ENCODE data around the gene THSD8. TPM values are rescaled to one million over a fixed set of nuclear protein-coding genes. Genes with fewer than 3 reads are reported as not detected.

THSD8 gene
- polyA plus RNA-seq, 2 of the 4 experiments (the other 2 are of a cell fraction): 4.9 TPM; not detected in 1

DNA sequence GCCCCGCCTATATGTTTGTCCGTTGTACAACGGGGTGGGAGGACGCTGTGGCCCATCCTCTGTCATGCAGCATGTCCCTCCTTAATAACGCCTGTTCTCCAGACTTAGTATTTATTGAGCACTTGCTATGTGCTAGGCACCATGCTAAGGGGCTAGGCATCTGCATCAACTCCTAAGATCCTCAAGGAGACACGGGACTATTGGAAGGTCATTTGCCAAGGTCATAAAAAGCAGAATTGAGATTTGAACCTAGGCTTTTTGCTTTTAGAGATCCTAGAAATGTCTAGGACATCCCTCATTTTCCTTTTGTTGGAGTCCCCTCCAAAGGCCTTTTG lies 34.6 kb downstream of the THSD8 start:
- FAIRE-seq: no peak
- Histone ChIP-seq H3K27ac (no peak overlapping the region), H3K4me1 (peaks cover 17% of the 10 kb centered on the region), H3K4me3 (no peak overlapping the region), H3K4me2 (peak overlapping the region; percentile 72; the same call in 2 of the 3 replicates), H3K9me3 (no peaks in the 10 kb centered on the region)
- DNase-seq (ENCODE audit: low read depth in 1 of 2, low spot score in 1 of 2): no peak
- TF ChIP-seq EP300 (IDR thresholded peaks at IDR 0.05): no peak
- no peak for TF ChIP-seq JUN (IDR thresholded peaks at IDR 0.05)
- no peak for TF ChIP-seq CBX8 (IDR thresholded peaks at IDR 0.05)
- TF ChIP-seq JUNB (IDR thresholded peaks at IDR 0.05): no peak
- TF ChIP-seq, protein P1, sequence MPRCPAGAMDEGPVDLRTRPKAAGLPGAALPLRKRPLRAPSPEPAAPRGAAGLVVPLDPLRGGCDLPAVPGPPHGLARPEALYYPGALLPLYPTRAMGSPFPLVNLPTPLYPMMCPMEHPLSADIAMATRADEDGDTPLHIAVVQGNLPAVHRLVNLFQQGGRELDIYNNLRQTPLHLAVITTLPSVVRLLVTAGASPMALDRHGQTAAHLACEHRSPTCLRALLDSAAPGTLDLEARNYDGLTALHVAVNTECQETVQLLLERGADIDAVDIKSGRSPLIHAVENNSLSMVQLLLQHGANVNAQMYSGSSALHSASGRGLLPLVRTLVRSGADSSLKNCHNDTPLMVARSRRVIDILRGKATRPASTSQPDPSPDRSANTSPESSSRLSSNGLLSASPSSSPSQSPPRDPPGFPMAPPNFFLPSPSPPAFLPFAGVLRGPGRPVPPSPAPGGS (IDR thresholded peaks at IDR 0.05): no peak
- TF ChIP-seq, protein P2, sequence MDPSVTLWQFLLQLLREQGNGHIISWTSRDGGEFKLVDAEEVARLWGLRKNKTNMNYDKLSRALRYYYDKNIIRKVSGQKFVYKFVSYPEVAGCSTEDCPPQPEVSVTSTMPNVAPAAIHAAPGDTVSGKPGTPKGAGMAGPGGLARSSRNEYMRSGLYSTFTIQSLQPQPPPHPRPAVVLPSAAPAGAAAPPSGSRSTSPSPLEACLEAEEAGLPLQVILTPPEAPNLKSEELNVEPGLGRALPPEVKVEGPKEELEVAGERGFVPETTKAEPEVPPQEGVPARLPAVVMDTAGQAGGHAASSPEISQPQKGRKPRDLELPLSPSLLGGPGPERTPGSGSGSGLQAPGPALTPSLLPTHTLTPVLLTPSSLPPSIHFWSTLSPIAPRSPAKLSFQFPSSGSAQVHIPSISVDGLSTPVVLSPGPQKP (IDR thresholded peaks at IDR 0.05; ENCODE audit: low read depth, low read length): no peak
- no peak for TF ChIP-seq TP53 (CRISPR knock-in tag; IDR thresholded peaks at IDR 0.05)
- TF ChIP-seq CHD4 (IDR thresholded peaks at IDR 0.05; ENCODE audit: borderline replicate concordance): no peak
- no peak for TF ChIP-seq EHF (CRISPR knock-in tag; IDR thresholded peaks at IDR 0.05)
- no peak for TF ChIP-seq HOXB5 (CRISPR knock-in tag; IDR thresholded peaks at IDR 0.05)
- no peak for TF ChIP-seq RFX5 (IDR thresholded peaks at IDR 0.05)
- TF ChIP-seq FOSB (CRISPR knock-in tag; IDR thresholded peaks at IDR 0.05): no peak
- no peak for TF ChIP-seq SREBF2 (IDR thresholded peaks at IDR 0.05)
- WGBS (ENCODE audit: missing lambda C conversion rate): 13% methylated on average over 6 of the region's 6 CpGs
- ATAC-seq: no peak
- CTCF ChIA-PET: interaction anchor here (0.7 to 2.8 kb wide), 4 partner anchors 8 to 79 kb away, joined by 3 to 11 read pairs (median 6); no protein-coding TSS in a partner anchor
- POLR2A ChIA-PET: interaction anchor here (0.6 kb wide), 1 partner anchor 154 kb away, joined by 13 read pairs; no protein-coding TSS in a partner anchor

DNA sequence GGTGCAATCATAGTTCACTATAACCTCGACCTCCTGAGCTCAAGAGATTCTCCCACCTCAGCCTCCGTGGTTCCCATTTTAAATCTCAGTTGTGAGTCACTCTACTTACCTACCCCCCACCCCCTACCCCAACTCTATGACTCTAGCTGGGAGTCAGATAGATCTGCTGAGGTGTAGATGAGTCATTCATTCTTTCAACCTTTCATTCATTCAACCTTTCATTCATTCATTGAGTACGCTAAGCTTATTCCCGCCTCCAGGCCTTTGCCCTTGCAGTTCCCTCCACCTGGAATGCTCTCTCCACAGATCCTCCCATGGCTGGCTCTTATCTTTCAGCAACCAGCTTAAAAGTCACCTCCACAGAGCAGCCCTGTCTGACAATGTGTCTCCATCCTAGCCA lies 35.4 kb downstream of the THSD8 start:
- FAIRE-seq (no peak), DNase-seq (ENCODE audit: low read depth in 1 of 2, low spot score in 1 of 2) (no peak), ATAC-seq (no peak)
- POLR2A ChIA-PET: interaction anchor here (0.6 kb wide), 1 partner anchor 155 kb away, joined by 13 read pairs; no protein-coding TSS in a partner anchor
- Histone ChIP-seq H3K27ac (no peak overlapping the region), H3K4me1 (peaks cover 17% of the 10 kb centered on the region), H3K9me3 (no peaks in the 10 kb centered on the region), H3K4me2 (no peak overlapping the region), H3K4me3 (no peak overlapping the region)
- CTCF ChIA-PET: interaction anchor here (0.7 to 2.9 kb wide), 11 partner anchors 9 to 79 kb away, joined by 3 to 27 read pairs (median 4); no protein-coding TSS in a partner anchor
- TF ChIP-seq ZFP36 (IDR thresholded peaks at IDR 0.05; ENCODE audit: borderline replicate concordance, partially characterized antibody) (peak; percentile 25), CBX8 (IDR thresholded peaks at IDR 0.05) (no peak), FOSL2 (IDR thresholded peaks at IDR 0.05) (no peak), FOSL2 (CRISPR knock-in tag; IDR thresholded peaks at IDR 0.05) (peak; percentile 39; the same call in 1 of the 2 replicates)
- 55% methylated on average over 4 of the region's 4 CpGs for WGBS (ENCODE audit: missing lambda C conversion rate)

DNA sequence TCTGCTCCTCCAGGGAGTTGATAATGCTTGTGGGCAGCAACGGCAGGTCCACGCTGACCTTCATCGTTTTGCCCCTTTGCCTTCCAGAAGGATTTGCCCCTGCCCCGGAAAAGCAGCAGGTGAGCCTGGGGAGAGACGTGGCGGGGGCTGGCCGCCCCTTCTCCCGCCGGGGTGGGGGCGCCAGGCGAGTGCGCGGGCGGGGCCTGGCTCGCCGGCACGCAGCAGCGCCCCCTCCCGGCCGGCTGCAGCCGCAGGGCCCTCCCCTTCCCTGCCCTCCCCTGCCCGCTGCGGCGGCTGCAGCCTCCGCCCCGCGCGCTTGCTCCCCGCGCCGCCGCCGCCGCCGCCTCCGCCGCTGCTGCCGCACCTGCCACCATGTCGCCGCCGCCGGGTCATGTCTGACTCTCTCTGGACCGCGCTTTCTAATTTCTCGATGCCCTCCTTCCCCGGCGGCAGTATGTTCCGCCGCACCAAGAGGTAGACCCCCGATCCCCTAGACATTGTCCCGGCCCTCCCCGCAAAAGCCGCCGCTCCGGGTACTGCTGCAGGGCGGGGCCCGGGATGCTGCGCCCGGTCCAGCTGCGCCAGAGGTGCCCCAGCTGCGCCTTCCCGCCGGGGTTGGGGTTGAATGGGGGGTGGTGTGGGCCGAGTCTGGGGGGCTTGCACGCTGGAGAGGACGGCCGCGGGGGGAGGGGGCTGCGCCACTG lies 36.5 kb downstream of the THSD8 start, which contains the start of gene MAST1:
TSS of gene MAST1 (plus strand) at position 334 of the 704 bp plus-strand sequence. CDS start at position 392, 58 bp downstream.
- CTCF ChIA-PET: interaction anchor here (0.6 to 2.9 kb wide), 9 partner anchors 9 to 153 kb away, joined by 3 to 27 read pairs (median 3); no protein-coding TSS in a partner anchor
- TF ChIP-seq CHD2 (IDR thresholded peaks at IDR 0.05; ENCODE audit: low read length, partially characterized antibody) (no peak), EP300 (IDR thresholded peaks at IDR 0.05) (no peak), MAZ (IDR thresholded peaks at IDR 0.05; ENCODE audit: borderline replicate concordance, low read depth, low read length) (0 out of 2 replicates have a peak, but pooled peaks have one; percentile 23), SMC3 (IDR thresholded peaks at IDR 0.05) (peak; percentile 19; the same call in 1 of the 3 replicates), GATA3 (IDR thresholded peaks at IDR 0.05; ENCODE audit: borderline replicate concordance) (no peak), HDAC2 (IDR thresholded peaks at IDR 0.05) (no peak), KDM1A (IDR thresholded peaks at IDR 0.05; ENCODE audit: low read depth) (no peak), MYC (IDR thresholded peaks at IDR 0.05; ENCODE audit: borderline replicate concordance, low read length) (no peak), NFE2L2 (conservative IDR thresholded peaks at IDR 0.05; ENCODE audit: low read length) (no peak), POLR2AphosphoS2 (conservative IDR thresholded peaks at IDR 0.05; ENCODE audit: low read length) (no peak), SREBF2 (IDR thresholded peaks at IDR 0.05) (no peak)
- TF ChIP-seq, protein P3, sequence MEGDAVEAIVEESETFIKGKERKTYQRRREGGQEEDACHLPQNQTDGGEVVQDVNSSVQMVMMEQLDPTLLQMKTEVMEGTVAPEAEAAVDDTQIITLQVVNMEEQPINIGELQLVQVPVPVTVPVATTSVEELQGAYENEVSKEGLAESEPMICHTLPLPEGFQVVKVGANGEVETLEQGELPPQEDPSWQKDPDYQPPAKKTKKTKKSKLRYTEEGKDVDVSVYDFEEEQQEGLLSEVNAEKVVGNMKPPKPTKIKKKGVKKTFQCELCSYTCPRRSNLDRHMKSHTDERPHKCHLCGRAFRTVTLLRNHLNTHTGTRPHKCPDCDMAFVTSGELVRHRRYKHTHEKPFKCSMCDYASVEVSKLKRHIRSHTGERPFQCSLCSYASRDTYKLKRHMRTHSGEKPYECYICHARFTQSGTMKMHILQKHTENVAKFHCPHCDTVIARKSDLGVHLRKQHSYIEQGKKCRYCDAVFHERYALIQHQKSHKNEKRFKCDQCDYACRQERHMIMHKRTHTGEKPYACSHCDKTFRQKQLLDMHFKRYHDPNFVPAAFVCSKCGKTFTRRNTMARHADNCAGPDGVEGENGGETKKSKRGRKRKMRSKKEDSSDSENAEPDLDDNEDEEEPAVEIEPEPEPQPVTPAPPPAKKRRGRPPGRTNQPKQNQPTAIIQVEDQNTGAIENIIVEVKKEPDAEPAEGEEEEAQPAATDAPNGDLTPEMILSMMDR (IDR thresholded peaks at IDR 0.05): peak; percentile 69
- TF ChIP-seq, protein P4, sequence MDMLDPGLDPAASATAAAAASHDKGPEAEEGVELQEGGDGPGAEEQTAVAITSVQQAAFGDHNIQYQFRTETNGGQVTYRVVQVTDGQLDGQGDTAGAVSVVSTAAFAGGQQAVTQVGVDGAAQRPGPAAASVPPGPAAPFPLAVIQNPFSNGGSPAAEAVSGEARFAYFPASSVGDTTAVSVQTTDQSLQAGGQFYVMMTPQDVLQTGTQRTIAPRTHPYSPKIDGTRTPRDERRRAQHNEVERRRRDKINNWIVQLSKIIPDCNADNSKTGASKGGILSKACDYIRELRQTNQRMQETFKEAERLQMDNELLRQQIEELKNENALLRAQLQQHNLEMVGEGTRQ (IDR thresholded peaks at IDR 0.05): no peak
- TF ChIP-seq, protein P2 (IDR thresholded peaks at IDR 0.05; ENCODE audit: low read depth, low read length): no peak
- Histone ChIP-seq H3K9me3 (no peaks in the 10 kb centered on the region), H3K4me1 (peaks cover 10% of the 10 kb centered on the region; the same call in 1 of the 3 replicates), H3K27ac (peak within 1 kb of the TSS; percentile 71 to 87), H3K4me2 (peak within 1 kb of the TSS; percentile 66), H3K4me3 (peak within 1 kb of the TSS; percentile 78)
- DNase-seq (ENCODE audit: low read depth in 1 of 2, low spot score in 1 of 2): peak in 1 of 2 experiments; percentile 46
- FAIRE-seq: no peak
- ATAC-seq: peak; percentile 59 to 68
- POLR2A ChIA-PET: no interaction called here
- WGBS (ENCODE audit: missing lambda C conversion rate): 0% methylated on average over 9 of the region's 69 CpGs

Measured in A549 (cell line).